T-helper 1 cell treated with Interleukin-12 subunit alpha and Interleukin-12 subunit beta and Interleukin-4 antibody, amounts not matched to agents 30 ng/mL and 1 ng/mL, for 36 hours (primary cell): ENCODE measurements around the gene PCSK5. TPM values are rescaled to one million over a fixed set of nuclear protein-coding genes. Genes with fewer than 3 reads are reported as not detected.

Experiments used
- intact Hi-C: fragments of 100-400 bp; cut with micrococcal nuclease; formaldehyde crosslinking; loops from one replicate; pipeline ENCODE4 v1.15.1; 2024
- total RNA-seq: library from RNA; stranded (reverse); gene quantifications from 2 replicates; pipeline ENCODE4 v1.2.3, GENCODE V29; 2022

The PCSK5 gene
- total RNA-seq, 1 donor from 2014 or later, result 7.1 TPM

DNA sequence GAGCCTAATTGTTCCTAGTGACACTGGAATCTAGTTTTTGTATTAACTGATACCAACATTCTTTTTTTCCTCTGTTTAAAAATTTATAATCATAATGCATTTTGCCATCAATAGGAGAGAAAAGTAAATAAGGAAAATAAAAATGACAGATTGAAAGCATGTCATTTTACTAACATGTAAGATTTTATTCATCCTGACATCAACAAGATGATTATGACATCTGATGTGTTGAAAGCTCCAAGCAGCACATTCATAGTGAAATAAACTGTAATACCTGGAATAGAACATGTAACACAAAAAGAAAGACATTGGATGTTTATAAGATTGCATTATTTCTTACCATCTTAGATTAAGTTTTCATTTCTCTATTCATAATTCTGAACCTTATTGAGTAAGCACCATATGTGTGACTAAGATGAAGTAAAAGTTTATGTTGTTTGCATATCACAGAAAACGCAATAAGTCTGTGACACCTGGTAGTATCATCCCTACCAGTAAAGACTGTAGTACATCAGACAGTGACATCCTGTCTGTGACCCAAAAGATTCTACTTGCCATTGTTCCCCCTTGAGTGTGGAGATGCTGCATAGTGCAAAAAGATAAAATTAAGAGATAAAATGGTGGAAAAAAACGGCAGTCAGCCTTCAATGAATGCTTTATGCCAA is 225.6 kb downstream of the PCSK5 start:
- intact Hi-C loops, result loop anchor here (5.0 kb wide), 1 partner anchor 66 kb away; no protein-coding TSS in a partner anchor

DNA sequence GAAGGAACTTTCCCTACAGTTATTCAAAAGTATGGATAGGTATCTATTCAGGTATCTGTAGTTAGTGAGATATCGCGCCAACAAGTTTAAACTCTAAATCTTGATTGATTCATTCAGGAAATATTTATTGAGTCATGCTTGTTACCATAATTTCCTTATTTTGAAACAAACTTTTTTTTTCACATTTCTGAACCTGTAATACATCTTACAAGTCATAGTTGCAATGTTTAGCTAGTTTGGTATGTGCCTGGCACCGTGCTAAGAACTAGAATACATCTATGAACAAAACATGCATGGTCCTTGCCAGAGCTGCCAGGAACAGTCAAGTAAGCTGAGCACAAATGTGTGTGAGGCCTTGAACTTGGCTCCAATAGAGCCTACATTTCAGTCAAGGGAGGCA is 226.4 kb downstream of the PCSK5 start:
- intact Hi-C loops, result loop anchor here (5.0 kb wide), 1 partner anchor 65 kb away; no protein-coding TSS in a partner anchor

GRCh38 chr9:76127637-76128036 is 237.2 kb downstream of the PCSK5 start:
- intact Hi-C loops, result no loop called here

DNA sequence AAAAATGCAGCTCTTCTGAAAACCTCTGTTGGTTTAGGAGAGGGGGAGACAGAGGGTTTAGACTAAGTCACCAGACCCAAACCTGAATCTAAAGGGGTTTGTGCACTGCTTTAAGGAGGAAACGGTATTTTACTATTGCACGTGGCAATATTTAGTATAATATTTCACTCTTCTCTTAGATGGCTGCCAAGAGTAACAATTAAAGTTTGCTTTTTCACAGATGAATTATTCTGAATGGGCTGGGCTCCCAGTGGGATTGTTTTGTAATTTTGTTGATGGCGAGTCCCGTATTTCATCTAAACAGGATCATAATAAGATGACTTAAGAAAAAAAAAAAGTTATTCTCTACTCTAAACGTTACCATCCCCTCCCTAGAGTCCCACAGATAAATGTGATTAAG is 245.4 kb downstream of the PCSK5 start:
- intact Hi-C loops, result loop anchor here (10.0 kb wide), 1 partner anchor 61 kb away; no protein-coding TSS in a partner anchor

DNA sequence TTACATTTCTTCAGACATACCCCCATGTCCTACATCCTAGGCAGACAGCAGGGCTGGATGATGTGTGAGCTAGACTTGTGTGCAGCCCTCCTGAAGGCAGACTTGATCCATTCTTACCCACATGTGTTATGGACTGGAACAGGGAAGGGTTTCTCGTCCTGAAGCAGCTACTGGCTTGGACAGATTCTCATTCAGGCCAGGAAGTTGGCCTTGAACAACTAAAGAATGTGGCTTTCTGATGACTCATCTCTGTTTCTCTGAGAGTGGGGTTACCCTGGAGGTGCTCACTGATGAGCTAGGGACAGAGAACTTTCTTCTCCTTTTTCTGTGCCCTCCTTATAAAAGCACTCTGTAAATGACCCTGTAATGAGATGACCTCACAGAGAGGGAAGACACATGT is 246.5 kb downstream of the PCSK5 start:
- intact Hi-C loops, result loop anchor here (10.0 kb wide), 1 partner anchor 62 kb away; no protein-coding TSS in a partner anchor

DNA sequence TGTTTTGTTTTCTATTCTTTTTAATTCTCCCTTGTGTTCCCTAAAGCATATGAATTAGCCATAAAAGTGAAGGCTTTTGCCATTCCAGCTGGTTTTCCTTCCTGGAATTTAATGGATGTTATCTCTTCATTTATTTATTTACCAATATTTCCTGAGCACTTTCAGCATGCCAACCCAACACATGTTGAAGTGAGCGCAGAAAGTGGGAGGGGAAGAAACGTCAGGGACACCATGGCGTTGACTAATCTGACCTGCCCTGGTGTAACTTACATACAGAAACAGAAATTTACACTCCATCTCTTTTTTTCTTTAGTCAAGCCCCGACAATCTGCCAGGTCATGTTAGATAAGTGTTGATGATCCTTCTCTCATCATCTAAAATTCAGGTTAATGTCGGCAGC is 247.5 kb downstream of the PCSK5 start:
- intact Hi-C loops, result loop anchor here (10.0 kb wide), 1 partner anchor 63 kb away; no protein-coding TSS in a partner anchor

DNA sequence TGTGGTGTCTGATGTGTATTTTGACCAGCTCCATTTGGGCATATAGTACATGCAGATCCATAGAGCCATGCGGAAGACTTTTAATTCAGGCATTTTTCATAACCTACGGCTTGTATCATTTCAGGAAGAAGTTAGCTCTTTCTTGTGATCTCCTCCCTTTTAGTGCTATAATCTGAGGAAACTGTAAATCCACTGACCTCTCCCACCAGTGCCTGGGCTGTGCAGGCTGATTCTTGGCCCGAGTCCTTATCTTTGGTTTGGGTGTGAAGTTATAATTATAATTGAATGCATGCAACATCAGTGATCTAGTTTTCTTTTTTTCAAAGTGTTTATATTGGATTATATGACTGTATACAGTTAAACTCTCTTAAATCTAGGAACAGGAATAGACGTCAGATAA is 247.9 kb downstream of the PCSK5 start:
- intact Hi-C loops, result loop anchor here (10.0 kb wide), 1 partner anchor 64 kb away; no protein-coding TSS in a partner anchor

- intact Hi-C loops, result no loop called here
These were observed 253.4 kb downstream of the PCSK5 start for GRCh38 chr9:76143834-76144233.

- intact Hi-C loops, result no loop called here
These were observed 259.5 kb downstream of the PCSK5 start for GRCh38 chr9:76150013-76150412.

- intact Hi-C loops, result no loop called here
These were observed 260.8 kb downstream of the PCSK5 start for GRCh38 chr9:76151267-76151666.

DNA sequence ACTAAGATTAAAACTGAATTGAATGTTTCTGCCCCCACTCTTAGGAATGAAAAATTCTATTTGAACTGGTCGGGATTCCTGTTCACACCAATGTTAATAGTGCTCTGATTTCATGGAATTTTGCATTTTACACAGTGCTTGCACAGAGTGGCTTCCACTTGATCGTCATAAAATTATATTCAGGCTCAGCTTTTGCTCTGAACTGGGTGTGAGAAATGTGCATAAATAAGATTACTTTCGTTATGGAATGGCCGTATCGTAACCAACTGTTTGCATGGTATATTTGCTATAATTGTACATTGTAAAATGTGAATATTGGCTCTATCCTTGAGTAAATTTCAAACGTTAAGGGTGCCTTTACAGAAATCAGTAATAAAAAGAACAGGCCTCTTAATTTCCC is 262.9 kb downstream of the PCSK5 start:
- intact Hi-C loops, result no loop called here

DNA sequence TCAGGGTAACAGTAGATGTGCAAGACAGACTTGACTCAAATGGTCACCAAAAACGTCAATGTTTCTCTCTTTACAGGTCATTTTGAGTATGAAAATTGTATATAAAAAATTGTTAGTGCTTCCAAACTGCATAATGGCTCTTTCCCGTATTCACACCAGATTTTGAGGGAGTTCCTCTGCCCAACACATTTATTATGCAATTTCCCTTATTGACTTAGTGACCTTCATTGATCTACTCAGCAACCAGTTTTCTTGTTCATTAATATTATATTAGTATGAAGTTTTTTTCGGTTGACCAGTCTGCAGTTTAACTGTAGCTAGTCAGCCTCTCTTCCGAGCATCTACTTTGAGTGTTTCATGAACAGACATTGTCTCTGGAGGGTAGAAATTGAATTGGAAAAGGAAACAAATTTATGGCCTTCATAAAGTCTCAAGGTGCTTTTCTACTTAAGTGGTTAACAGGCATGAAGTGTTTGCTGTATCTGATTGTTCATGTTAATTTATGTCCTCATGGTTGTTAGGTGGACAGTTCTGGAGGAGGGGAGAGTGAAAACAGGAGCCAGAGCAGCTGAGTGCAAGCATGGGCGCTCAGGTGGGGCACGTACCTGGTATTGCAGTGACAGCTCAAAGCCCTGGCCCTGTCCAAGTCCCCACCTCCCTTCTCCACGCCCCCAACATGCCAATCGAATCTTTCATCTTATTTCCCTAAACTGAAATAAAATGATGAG is 263.6 kb downstream of the PCSK5 start:
- intact Hi-C loops, result no loop called here

DNA sequence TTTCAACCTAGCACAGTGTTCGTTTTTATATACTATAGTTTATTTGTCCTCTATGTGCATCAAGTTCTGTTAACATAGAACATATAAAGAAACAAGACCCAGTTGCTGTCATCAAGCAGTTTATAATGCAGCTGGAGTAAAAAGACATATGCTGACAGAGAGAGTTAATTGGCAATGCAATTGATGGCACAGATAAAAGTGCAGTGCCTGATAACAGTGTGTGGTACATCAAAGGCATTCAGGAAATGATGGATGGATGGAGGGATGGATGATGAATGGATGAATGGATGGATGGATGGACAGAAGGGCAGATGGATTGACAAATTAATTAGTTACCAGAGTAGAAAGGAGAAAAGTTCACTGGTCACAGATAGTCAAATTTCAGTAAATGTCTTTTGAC is 264.9 kb downstream of the PCSK5 start:
- intact Hi-C loops, result no loop called here

DNA sequence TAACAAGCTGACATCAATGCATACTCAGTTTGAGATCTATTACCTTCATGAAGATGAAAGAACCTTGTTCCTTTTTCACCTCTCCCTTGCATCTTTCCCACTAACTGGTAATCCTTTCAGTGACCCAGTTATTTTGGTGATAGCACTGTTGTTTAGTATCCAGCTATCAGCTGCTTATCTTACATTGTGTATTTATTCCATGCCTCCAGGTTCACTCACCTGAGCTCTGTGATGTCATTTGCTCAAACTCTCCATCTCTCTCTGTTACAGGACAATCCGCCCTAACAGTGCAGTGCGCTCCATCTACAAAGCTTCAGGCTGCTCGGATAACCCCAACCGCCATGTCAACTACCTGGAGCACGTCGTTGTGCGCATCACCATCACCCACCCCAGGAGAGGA is 268.2 kb downstream of the PCSK5 start:
- intact Hi-C loops, result no loop called here

DNA sequence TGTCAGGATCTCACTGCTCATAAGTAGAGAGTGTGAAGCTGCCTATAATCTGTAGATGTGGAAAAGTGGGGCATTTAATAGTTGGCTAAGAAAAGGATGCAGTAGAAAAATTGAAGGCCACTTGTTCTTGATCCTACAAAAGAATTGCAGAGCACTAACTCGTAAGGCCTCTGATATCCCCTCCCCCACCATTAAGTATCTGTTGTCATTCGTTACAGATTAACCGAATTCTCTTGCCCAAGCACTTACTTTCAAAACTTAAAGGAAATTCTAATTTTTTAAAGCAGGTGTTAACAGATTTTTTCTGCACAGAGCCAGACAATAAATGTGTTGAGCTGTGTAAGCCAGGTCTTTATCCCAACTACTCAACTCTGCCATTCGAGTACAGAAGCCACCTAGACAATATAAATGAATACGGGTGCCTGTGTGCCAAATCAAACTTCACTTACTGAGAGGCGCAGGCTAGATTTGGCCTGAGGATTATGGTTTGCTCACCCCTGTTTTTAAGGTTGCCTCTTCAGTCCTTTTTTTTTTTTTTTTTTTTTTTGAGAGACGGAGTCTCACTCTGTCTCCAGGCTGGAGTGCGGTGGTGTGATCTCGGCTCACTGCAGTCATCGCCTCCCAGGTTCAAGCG is 268.9 kb downstream of the PCSK5 start:
- intact Hi-C loops, result no loop called here

DNA sequence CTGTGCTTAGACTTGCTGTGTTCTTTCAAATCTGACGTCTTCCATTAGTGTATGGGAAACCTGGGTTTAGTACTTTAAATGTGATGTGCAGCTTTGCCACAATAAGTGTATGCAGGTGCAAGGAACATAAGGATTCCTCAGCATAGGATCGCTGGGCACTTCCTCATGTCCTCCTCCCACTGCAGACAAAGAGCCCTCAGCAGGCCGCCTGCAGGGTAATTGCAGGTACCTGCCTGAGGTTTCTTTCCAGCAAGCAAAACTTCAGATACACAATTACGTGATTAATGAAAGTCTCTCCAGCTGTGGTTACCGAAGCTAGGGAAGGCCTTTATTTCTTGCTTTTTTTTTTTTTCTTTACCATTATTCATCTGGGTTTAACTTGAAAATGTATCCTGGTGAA is 270.6 kb downstream of the PCSK5 start:
- intact Hi-C loops, result no loop called here

DNA sequence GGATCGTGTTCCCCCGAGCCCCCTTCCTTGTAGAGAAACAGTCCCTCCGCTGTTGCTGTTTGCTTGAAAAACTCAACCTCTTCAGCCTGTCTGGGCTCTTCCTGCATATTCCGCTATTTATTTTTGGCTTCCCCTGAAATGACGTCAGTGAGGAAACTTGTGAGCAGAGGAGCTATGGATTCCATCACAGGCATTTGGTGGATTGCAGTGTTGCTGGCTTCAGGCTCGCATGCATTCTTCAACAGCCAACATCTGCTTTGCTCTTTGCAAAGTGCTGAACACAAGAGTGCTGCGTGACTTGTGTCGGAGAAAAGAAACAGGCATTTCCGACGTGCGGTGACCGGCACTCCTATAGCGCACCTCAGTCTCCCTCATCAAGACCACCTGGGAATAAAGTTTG is 271.1 kb downstream of the PCSK5 start:
- intact Hi-C loops, result no loop called here

DNA sequence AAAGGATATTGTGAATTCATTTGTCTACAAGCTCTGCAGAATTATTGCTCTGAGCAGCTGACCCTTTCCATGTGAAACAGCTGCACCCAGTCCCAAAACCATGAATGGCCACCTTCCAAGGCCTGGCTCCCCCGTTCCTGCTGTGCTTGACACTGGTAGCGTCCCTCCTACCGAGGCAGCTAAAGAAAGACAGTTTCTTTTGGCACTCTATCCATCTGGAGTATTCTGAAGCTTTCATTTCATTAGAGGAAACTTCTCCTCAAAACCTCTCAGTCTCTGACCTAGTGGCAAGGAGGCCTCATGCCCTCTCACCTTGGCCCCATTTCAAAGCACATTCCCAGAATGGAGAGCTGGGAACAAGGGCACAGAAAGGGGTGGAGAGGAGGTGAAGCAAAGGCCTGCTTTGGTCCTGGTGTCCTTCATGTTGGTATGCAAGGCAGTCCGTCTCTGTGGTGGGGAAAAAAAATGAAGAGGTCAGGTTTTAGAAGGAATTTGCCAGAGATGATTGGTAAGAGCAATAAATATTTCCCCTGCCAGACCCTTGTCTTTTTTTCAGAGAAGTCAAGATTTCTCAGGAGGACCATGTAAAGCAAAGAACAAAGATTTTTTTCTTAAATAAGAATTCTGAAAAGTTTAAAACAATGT is 271.7 kb downstream of the PCSK5 start:
- intact Hi-C loops, result no loop called here

DNA sequence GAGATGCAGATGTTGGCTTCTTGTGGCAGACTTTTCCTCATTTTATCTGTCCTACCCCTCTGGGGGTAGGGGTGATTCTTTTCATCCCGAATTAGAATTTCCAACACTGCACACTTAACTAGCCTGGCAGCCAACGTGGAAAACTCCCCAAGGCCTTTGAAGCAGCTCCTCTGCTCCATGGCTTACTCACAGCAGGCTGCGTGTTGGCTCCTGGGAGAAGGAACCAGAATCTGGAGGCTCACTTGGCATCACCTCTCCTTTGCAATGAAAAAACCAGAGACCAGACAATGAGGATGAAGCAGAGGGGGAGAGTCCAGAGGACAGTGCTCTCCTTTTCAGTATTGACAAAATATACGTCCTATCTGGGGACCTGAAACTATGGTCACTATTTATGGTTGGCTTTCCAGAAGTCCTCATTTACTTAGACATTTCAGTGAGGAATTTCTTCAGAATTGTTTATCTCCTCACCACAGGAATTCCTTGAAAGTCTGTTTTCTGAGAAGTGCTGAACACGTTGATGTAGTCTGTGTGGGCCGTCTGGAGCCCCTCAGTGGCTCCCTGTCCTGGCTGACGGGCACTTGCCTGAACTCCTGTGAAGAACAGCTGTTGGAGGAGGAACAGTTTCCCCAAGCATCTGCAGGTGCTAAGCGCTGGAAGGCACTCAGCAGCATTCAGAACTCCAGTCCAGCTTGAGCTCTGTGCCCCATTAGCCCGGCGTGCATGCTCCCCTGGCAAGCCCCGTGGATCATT is 272.5 kb downstream of the PCSK5 start:
- intact Hi-C loops, result no loop called here

DNA sequence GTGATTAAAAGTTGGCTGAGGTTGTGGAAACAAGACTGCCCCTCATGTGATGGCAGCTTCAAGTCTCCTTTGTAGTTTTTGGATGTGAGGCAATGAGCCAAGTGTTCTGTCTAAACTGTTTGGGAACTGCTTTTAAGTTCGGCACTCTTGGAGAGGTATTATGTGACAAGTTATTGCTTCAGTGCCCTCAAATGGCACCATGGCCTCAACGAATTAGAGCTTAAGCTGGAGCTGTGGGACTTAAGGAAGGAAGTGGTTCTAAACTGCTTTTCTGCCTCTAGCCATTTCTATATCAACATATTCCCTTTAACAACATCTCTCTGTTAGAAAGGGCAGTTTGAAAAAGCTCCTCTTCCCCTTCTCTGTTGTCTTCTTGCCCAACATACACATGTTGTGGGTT is 276.1 kb downstream of the PCSK5 start:
- intact Hi-C loops, result no loop called here

DNA sequence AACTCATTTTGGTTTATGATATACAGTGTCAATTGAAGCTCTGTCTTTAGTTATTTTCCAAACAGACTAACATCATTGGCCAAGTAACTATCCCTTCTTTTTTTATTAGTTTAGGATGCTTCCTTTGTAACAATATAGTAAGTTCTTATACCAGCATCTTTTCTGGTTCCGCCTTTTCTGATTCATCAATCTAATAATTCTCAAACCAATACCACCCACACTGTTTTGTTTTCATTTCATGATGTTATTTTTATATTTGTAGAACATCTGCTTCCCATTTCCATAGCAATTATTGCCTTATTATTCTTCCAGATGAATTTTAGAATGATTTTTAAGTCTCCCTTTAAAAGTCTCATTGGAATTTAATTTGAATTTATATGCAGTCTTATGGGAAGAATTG is 285.7 kb downstream of the PCSK5 start:
- intact Hi-C loops, result no loop called here
